A172 (cell line): ENCODE data around the gene ACSF2. TPM values are rescaled to one million over a fixed set of nuclear protein-coding genes. Genes with fewer than 3 reads are reported as not detected.

Experiments used
- DNase-seq: peaks from one replicate; pipeline ENCODE4 v3.0.0-alpha.2; 2015; ENCODE audit warnings: low spot score
- total RNA-seq: library from RNA; depleted of rRNA; stranded (reverse); fragments of >200 nt; shearing (Covaris generic); gene quantifications from 2 replicates; pipeline ENCODE4 v1.2.3, GENCODE V29; 2014; rRNA removed

The ACSF2 gene
- total RNA-seq, 1 experiment from 2014 or later: 41.0 TPM

GRCh38 chr17:50521514-50521913, 95.5 kb downstream of the ACSF2 start:
- no peak for DNase-seq

- DNase-seq: no peak
Observed at GRCh38 chr17:50522766-50523165, 96.7 kb downstream of the ACSF2 start.

DNA sequence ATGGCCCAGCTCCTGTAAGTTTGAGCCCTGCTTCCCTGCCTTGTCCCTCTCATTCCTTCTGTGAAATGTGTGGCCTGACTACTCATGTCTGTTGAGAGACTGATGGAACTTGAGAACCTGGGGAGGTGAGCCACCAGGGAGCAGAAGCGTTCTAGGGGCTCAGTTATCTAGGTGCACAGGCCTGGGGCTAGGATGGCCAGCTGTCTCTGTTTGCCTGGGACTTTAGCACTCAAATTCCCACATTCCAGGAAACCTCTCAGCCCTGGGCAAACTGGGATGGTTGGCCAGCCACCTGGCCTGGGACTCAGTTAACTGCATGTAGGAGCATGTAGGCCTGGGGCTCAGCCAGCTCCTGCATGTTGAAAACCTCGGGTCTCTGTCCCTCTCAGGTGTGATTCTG, 97.2 kb downstream of the ACSF2 start:
- DNase-seq: no peak

Other genes starting within 250 kb of the ACSF2 start
- 6.2 and 15.7 TPM in 2 replicates for gene COL1A1, start 224.6 kb upstream of the ACSF2 start, total RNA-seq
- gene TMEM92, start 151.8 kb upstream of the ACSF2 start, total RNA-seq: 5.2 and 6.6 TPM in 2 replicates
- gene XYLT2, start 80.1 kb upstream of the ACSF2 start, total RNA-seq: 49.0 and 51.0 TPM in 2 replicates
- gene MRPL27, start 53.0 kb upstream of the ACSF2 start, total RNA-seq: 109 and 138 TPM in 2 replicates
- 12.8 and 15.8 TPM in 2 replicates for gene EME1, start 53.0 kb upstream of the ACSF2 start, total RNA-seq
- gene LRRC59, start 28.7 kb upstream of the ACSF2 start, total RNA-seq: 259 and 262 TPM in 2 replicates
- gene CHAD, start 42.7 kb downstream of the ACSF2 start, total RNA-seq: not detected in 2 replicates
- gene RSAD1, start 52.6 kb downstream of the ACSF2 start, total RNA-seq: 16.0 and 16.6 TPM in 2 replicates
- not detected in 2 replicates for gene MYCBPAP, start 82.2 kb downstream of the ACSF2 start, total RNA-seq
- 0.14 TPM in 1 of 2 replicates, not detected in the other for gene EPN3, start 106.5 kb downstream of the ACSF2 start, total RNA-seq
- 80.7 and 97.7 TPM in 2 replicates for gene SPATA20, start 121.0 kb downstream of the ACSF2 start, total RNA-seq
- 0.17 and 0.81 TPM in 2 replicates for gene CACNA1G, start 134.5 kb downstream of the ACSF2 start, total RNA-seq
- gene ABCC3, start 208.7 kb downstream of the ACSF2 start, total RNA-seq: 28.1 and 35.0 TPM in 2 replicates